Karpas-422 (cell line): ENCODE results near the gene AGAP1. TPM values are rescaled to one million over a fixed set of nuclear protein-coding genes. Genes with fewer than 3 reads are reported as not detected.

Experiments
- DNase-seq: peaks from one replicate; pipeline ENCODE4 v3.0.0-alpha.2; 2015
- H2AFZ ChIP-seq: fragments of 200-600 bp; sonication (generic); 2 replicates; pipeline ENCODE4 v1.6.1; 2014; ENCODE audit warnings: antibody characterized with exemption, low read length, mixed read lengths
- H3K27ac ChIP-seq: fragments of 200-600 bp; sonication (generic); 2 replicates; pipeline ENCODE4 v1.5.1; 2014; ENCODE audit warnings: mild to moderate bottlenecking, low read length, moderate library complexity
- H3K27me3 ChIP-seq: fragments of 200-600 bp; sonication (generic); 2 replicates; pipeline ENCODE4 v1.6.1; 2014; ENCODE audit warnings: low read length, mixed read lengths
- H3K36me3 ChIP-seq: fragments of 200-600 bp; sonication (generic); 2 replicates; pipeline ENCODE4 v1.6.1; 2014; ENCODE audit warnings: low read length, mixed read lengths; ENCODE audit not compliant: insufficient read depth
- H3K4me1 ChIP-seq: fragments of 200-600 bp; sonication (generic); 2 replicates; pipeline ENCODE4 v1.6.1; 2014; ENCODE audit warnings: mild to moderate bottlenecking, low read length, mixed read lengths
- H3K4me2 ChIP-seq: fragments of 200-600 bp; sonication (generic); 2 replicates; pipeline ENCODE4 v1.6.1; 2014; ENCODE audit warnings: low read length, low read depth, mild to moderate bottlenecking; ENCODE audit not compliant: poor library complexity, severe bottlenecking
- H3K4me3 ChIP-seq: fragments of 200-600 bp; sonication (generic); 2 replicates; pipeline ENCODE4 v1.5.1; 2014; ENCODE audit warnings: mild to moderate bottlenecking, antibody characterized with exemption, low read length, mixed read lengths
- H3K79me2 ChIP-seq: fragments of 200-600 bp; sonication (generic); 2 replicates; pipeline ENCODE4 v1.6.1; 2014; ENCODE audit warnings: mild to moderate bottlenecking, low read length, mixed read lengths
- H3K9ac ChIP-seq: fragments of 200-600 bp; sonication (generic); 2 replicates; pipeline ENCODE4 v1.6.0; 2014; ENCODE audit warnings: low read length
- H3K9me2 ChIP-seq: fragments of 200-600 bp; sonication (generic), shearing (Covaris generic); replicated peaks from 2 replicates; pipeline ENCODE4 v1.6.0; 2014; ENCODE audit warnings: mild to moderate bottlenecking, low read length, moderate library complexity; ENCODE audit not compliant: insufficient read depth
- H3K9me3 ChIP-seq: fragments of 300-700, 200-600 bp; sonication (generic); 2 replicates; pipeline ENCODE4 v1.6.1; 2014; ENCODE audit warnings: low read length, mixed read lengths
- H4K20me1 ChIP-seq: fragments of 200-600 bp; sonication (generic); 2 replicates; pipeline ENCODE4 v1.6.1; 2014; ENCODE audit warnings: mild to moderate bottlenecking, antibody characterized with exemption, low read length, low read depth; ENCODE audit not compliant: insufficient read depth
- total RNA-seq: library from RNA; depleted of rRNA; stranded (reverse); fragments of >200 nt; shearing (Covaris generic); gene quantifications from 2 replicates; pipeline ENCODE4 v1.2.3, GENCODE V29; 2014; ENCODE audit warnings: low replicate concordance

Gene AGAP1
- total RNA-seq, 1 experiment from 2014 or later = not detected

DNA sequence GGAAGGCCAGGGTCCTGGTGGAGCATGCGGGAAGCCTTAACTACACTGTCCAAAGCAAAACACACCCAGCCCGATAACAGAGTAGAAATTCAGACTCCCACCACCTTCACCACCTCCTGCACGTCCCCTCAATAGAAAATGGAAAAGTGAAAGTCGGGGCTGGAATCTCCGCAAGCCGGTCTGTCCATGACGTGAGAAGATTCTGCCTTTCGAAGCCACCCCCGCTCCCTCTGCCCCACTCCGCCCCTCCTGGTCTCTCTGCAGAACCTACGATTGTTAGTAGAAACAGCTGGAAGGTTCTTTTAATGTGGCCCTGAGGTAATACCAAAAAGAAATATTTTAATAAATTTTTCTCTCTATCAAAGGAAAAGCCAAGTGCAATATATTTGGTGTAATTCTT, 558.0 kb downstream of the AGAP1 start:
- Histone ChIP-seq H4K20me1 (no peaks in the 10 kb centered on the region), H3K27ac (no peak overlapping the region), H3K36me3 (no peaks in the 10 kb centered on the region), H3K79me2 (no peaks in the 10 kb centered on the region), H3K9me3 (no peaks in the 10 kb centered on the region), H2AFZ (no peak overlapping the region), H3K9me2 (no peaks in the 10 kb centered on the region), H3K27me3 (no peaks in the 10 kb centered on the region), H3K4me2 (no peak overlapping the region), H3K4me1 (no peaks in the 10 kb centered on the region), H3K4me3 (no peak overlapping the region), H3K9ac (no peak overlapping the region)
- DNase-seq = no peak

DNA sequence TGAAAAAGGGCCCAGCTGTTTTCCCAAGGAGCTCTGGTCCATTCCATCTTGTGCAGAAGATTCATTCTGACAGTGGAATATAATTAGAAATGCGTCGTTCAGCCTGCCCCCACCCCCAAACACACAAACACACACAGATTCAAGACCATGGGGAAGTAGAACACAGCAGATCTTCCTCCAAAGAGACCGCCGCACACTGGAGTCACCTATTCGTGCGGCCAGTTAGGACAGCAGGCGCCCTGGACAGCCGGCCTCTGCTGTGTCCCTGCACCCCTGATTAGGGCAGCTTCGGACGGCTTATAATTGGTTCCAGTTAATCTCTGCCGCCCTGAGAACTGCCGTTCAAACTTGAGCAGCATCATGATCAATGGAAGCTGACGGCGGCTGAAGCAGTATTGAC, 558.4 kb downstream of the AGAP1 start:
- Histone ChIP-seq H3K4me1 (no peaks in the 10 kb centered on the region), H3K4me3 (no peak overlapping the region), H3K4me2 (no peak overlapping the region), H3K9me3 (no peaks in the 10 kb centered on the region), H3K79me2 (no peaks in the 10 kb centered on the region), H3K36me3 (no peaks in the 10 kb centered on the region), H3K9me2 (no peaks in the 10 kb centered on the region), H2AFZ (no peak overlapping the region), H3K9ac (no peak overlapping the region), H4K20me1 (no peaks in the 10 kb centered on the region), H3K27ac (no peak overlapping the region), H3K27me3 (no peaks in the 10 kb centered on the region)
- no peak for DNase-seq

GRCh38 chr2:236052926-236053821, 559.3 kb downstream of the AGAP1 start:
- Histone ChIP-seq H4K20me1 (no peaks in the 10 kb centered on the region), H3K4me3 (no peak overlapping the region), H3K79me2 (no peaks in the 10 kb centered on the region), H3K27me3 (no peaks in the 10 kb centered on the region), H3K9me2 (no peaks in the 10 kb centered on the region), H3K4me1 (no peaks in the 10 kb centered on the region), H3K9me3 (peaks cover 2% of the 10 kb centered on the region; the same call in 1 of the 2 replicates), H3K27ac (no peak overlapping the region), H3K9ac (no peak overlapping the region), H3K4me2 (no peak overlapping the region), H2AFZ (no peak overlapping the region), H3K36me3 (no peaks in the 10 kb centered on the region)
- no peak for DNase-seq

DNA sequence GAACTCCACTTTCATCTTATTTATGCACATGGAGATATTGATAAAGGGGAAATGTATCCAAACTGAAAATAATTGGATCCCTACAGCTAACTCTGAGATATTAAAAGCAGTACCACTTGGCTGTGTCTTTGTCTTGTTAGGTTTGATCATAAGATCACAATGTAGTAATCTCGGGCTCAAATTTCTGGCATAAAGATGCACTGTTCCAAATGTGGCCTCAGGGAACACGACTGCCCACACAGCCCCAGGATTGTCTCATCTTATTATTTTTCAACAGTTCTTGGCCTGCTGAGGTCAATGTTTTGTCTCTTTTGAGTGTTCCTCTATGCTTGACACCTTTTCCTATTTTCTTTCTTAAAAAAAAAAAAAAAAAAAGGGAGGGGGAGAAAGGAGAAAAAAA, 560.3 kb downstream of the AGAP1 start:
- Histone ChIP-seq H3K4me1 (no peaks in the 10 kb centered on the region), H3K4me3 (no peak overlapping the region), H3K27ac (no peak overlapping the region), H3K9ac (no peak overlapping the region), H2AFZ (no peak overlapping the region), H3K79me2 (no peaks in the 10 kb centered on the region), H3K36me3 (no peaks in the 10 kb centered on the region), H4K20me1 (no peaks in the 10 kb centered on the region), H3K27me3 (no peaks in the 10 kb centered on the region), H3K4me2 (no peak overlapping the region), H3K9me2 (no peaks in the 10 kb centered on the region), H3K9me3 (peaks cover 3% of the 10 kb centered on the region; the same call in 1 of the 2 replicates)
- no peak for DNase-seq

- Histone ChIP-seq H3K9ac (no peak overlapping the region), H4K20me1 (no peaks in the 10 kb centered on the region), H3K36me3 (no peaks in the 10 kb centered on the region), H3K4me1 (no peaks in the 10 kb centered on the region), H2AFZ (no peak overlapping the region), H3K27ac (no peak overlapping the region), H3K79me2 (no peaks in the 10 kb centered on the region), H3K9me3 (peaks cover 3% of the 10 kb centered on the region; the same call in 1 of the 2 replicates), H3K4me2 (no peak overlapping the region), H3K4me3 (no peak overlapping the region), H3K27me3 (no peaks in the 10 kb centered on the region), H3K9me2 (no peaks in the 10 kb centered on the region)
- no peak for DNase-seq
These were observed 560.9 kb downstream of the AGAP1 start for GRCh38 chr2:236054621-236055305.

DNA sequence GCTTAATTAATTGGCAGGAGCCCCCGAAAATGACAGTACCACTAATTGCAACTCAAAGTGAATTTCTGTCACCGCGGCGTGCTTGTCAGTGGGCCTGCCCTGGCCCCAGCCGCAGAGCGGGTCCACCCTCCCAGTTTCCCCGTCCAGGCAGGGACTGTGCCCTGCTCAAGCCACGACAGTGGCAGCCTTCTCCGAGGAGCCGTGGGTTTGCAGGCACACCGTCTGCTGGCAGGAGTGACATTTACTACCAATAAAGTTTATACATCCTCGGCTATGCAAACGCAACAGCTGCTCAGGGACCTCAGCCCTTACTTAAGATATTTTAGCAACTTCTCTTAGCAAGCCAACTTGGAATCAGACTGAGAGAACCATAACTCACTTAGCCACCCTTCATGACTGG, 561.6 kb downstream of the AGAP1 start:
- Histone ChIP-seq H3K27me3 (no peaks in the 10 kb centered on the region), H3K9ac (no peak overlapping the region)

GRCh38 chr2:236056141-236056540, 562.3 kb downstream of the AGAP1 start:
- Histone ChIP-seq H3K4me3 (no peak overlapping the region), H3K9ac (no peak overlapping the region), H3K79me2 (no peaks in the 10 kb centered on the region), H3K9me2 (no peaks in the 10 kb centered on the region), H3K36me3 (no peaks in the 10 kb centered on the region), H3K4me1 (no peaks in the 10 kb centered on the region), H3K27me3 (no peaks in the 10 kb centered on the region), H3K9me3 (peaks cover 3% of the 10 kb centered on the region; the same call in 1 of the 2 replicates), H3K27ac (no peak overlapping the region), H4K20me1 (no peaks in the 10 kb centered on the region), H3K4me2 (no peak overlapping the region), H2AFZ (no peak overlapping the region)
- no peak for DNase-seq

More for the DNA sequence above, 561.6 kb downstream of the AGAP1 start:
- peaks cover 3% of the 10 kb centered on the region; the same call in 1 of the 2 replicates for H3K9me3 ChIP-seq
- no peak for DNase-seq
- no peaks in the 10 kb centered on the region for H3K79me2 ChIP-seq
- no peaks in the 10 kb centered on the region for H3K4me1 ChIP-seq
- H3K4me2 ChIP-seq = no peak overlapping the region
- H3K4me3 ChIP-seq = no peak overlapping the region
- no peak overlapping the region for H2AFZ ChIP-seq
- H3K36me3 ChIP-seq = no peaks in the 10 kb centered on the region
- no peak overlapping the region for H3K27ac ChIP-seq
- H3K9me2 ChIP-seq = no peaks in the 10 kb centered on the region
- no peaks in the 10 kb centered on the region for H4K20me1 ChIP-seq

- H3K4me2 ChIP-seq = no peak overlapping the region
- H3K36me3 ChIP-seq = no peaks in the 10 kb centered on the region
- no peak overlapping the region for H3K27ac ChIP-seq
- peaks cover 3% of the 10 kb centered on the region; the same call in 1 of the 2 replicates for H3K9me3 ChIP-seq
- no peaks in the 10 kb centered on the region for H3K9me2 ChIP-seq
- no peak overlapping the region for H3K9ac ChIP-seq
- no peak for DNase-seq
- no peak overlapping the region for H3K4me3 ChIP-seq
- H2AFZ ChIP-seq = no peak overlapping the region
- no peaks in the 10 kb centered on the region for H3K4me1 ChIP-seq
- no peaks in the 10 kb centered on the region for H3K79me2 ChIP-seq
- no peaks in the 10 kb centered on the region for H4K20me1 ChIP-seq
- no peaks in the 10 kb centered on the region for H3K27me3 ChIP-seq
These were observed 563.5 kb downstream of the AGAP1 start for GRCh38 chr2:236057375-236057774.
